GM12891 (cell line): ENCODE data around the gene CYB5R2.

Experiments used
- DNase-seq: peaks from one replicate; pipeline ENCODE4 v3.0.0; 2011; ENCODE audit warnings: low spot score; ENCODE audit not compliant: insufficient read length
- FAIRE-seq: peaks from 2 replicates; lab custom pipeline; 2011; peaks lifted over from hg19 to GRCh38; lab: Jason Lieb, UNC
- PAX5 ChIP-seq: IDR thresholded peaks from 2 replicates; pipeline ENCODE4 v1.6.1; 2011; ENCODE audit warnings: low read length, moderate library complexity, mild to moderate bottlenecking; ENCODE audit not compliant: insufficient read depth, severe bottlenecking
- POLR2A ChIP-seq: IDR thresholded peaks from 2 replicates; pipeline ENCODE4 v1.6.1; 2011; ENCODE audit warnings: low read depth, low read length, control low read depth
- POLR2AphosphoS5 ChIP-seq: IDR thresholded peaks from 2 replicates; pipeline ENCODE4 v1.6.1; 2011; ENCODE audit warnings: low read depth, low read length, control low read depth
- POU2F2 ChIP-seq: IDR thresholded peaks from 2 replicates; pipeline ENCODE4 v1.6.1; 2011; ENCODE audit warnings: low read depth, mild to moderate bottlenecking, control low read depth, low read length, moderate library complexity
- SPI1 ChIP-seq: IDR thresholded peaks from 2 replicates; pipeline ENCODE4 v1.6.1; 2011; ENCODE audit warnings: low read depth, low read length, control low read depth
- TAF1 ChIP-seq: IDR thresholded peaks from 2 replicates; pipeline ENCODE4 v1.6.1; 2011; ENCODE audit warnings: low read depth, low read length, control low read depth

Gene CYB5R2

DNA sequence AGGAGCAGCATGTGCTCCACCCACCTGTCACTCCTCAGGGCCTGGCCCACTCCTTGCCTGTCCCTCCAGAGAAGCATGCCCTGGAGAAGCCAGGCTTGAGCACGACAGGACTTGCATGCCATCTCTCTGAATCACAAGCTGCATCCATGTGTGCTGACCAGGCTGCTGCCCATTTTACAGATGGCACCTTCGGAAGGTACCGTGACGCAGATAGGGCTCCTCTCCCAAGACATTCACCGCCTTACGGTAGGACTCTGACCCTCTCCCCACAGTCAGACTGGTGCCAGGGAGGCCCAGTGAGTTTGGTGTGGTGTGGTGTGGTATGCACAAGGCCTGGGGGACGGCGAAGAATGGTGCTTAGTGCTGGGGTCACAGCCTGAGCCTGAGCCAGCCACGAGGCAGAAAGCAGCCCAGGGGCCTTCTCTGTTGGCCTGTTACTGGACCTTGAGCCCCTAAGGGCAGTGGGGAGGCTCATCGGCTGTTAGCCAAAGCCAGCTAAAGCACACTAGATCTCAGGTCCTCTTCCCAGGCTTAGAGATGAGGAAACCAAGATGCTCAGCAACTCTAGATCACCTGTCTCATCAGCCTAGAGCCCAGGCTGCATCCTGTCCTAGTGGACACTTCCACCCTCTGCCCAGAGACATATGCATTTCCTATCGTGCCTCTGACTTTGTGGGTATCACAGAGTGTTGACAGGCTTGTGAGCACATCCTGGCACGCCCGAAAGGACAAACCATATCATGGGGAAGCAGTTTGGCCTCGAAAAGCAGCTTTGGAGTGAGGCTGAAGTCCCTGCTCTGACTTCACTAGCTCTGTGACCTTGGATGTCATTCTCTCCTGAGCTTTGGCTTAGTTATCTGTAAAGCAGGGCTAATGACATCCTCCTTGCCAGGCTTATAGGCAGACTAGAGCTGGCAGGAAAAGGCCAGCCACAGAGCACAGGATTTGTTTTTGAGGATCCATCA, 17.8 kb downstream of the CYB5R2 start:
- no peak for TF ChIP-seq TAF1
- TF ChIP-seq POLR2AphosphoS5 = no peak
- 0 out of 2 replicates have a peak, but pooled peaks have one; percentile 25 for TF ChIP-seq POLR2A
- no peak for TF ChIP-seq SPI1
- TF ChIP-seq PAX5 = no peak
- no peak for TF ChIP-seq POU2F2
- no peak for FAIRE-seq
- no peak for DNase-seq

DNA sequence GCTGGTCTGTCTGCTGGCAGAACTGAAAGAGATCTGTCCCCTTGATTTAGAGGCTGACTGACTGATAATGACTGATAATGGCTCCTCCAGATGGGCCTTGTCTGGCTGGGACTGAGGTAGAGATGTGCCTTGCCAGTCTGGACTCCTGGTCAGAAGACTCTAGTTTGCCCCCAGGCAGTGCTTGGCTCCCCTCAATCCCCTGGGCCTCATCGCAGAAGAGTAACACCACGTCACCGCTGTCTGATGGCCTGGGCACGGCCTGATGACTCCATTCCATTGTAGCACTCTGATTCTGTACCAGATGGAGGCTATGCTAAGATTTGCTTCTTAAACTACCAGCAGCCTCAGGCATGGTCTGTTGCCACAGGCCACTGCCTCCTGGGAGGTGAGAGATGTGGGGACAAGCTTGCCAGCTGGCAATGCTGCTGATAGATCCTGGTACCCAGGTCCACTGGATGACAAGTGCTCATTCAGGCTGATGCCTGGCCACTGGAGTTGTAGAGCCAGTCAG, 19.1 kb downstream of the CYB5R2 start:
- FAIRE-seq = no peak
- no peak for DNase-seq
- no peak for TF ChIP-seq PAX5
- no peak for TF ChIP-seq POU2F2
- TF ChIP-seq SPI1 = no peak
- TF ChIP-seq POLR2AphosphoS5 = no peak
- no peak for TF ChIP-seq TAF1

DNA sequence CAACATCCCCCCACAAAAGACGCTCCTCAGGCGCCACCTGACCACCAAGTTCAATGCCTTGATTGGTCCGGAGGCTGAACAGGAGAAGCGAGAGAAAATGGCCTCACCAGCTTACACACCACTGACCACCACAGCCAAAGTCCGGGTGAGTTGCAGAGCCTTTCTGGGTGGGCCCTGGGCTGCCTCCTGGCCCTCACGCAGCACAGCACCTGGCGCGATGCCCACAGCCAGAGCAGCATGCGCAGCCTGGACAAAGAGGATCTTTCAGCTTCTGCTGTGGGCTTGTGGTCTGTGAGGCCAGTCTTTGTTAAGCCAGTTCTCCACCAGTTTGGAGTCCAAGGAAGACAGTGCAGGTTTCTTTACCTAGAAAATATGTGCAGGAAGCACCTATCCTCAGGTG, 21.6 kb downstream of the CYB5R2 start:
- no peak for DNase-seq
- FAIRE-seq = no peak
- no peak for TF ChIP-seq POLR2A
- no peak for TF ChIP-seq POU2F2
- no peak for TF ChIP-seq PAX5
- no peak for TF ChIP-seq TAF1
- no peak for TF ChIP-seq POLR2AphosphoS5
- no peak for TF ChIP-seq SPI1

DNA sequence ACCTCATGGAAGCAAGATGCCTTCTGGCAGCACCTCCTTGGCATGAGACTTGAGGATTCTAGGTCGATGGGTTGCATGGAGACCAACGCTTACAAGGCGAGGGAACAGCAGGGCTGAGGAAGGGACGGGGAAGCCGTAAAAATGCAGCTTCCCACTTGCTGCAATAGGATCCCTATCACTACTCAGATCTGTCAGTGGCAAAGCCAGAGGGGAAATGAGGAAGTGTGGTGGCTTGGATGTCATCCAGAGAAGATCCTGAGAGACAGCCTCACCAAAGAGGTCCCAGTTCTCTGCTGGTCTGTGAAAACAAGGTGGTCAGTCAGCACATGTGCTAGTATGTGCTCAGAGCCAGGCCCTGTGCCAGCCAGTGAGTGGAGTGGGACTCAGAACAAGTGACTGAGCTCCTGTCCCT, 22.2 kb downstream of the CYB5R2 start:
- TF ChIP-seq POLR2A (no peak), SPI1 (peak; percentile 11; the same call in 1 of the 2 replicates), POLR2AphosphoS5 (no peak), TAF1 (no peak), PAX5 (no peak), POU2F2 (no peak)
- no peak for FAIRE-seq
- DNase-seq = no peak

DNA sequence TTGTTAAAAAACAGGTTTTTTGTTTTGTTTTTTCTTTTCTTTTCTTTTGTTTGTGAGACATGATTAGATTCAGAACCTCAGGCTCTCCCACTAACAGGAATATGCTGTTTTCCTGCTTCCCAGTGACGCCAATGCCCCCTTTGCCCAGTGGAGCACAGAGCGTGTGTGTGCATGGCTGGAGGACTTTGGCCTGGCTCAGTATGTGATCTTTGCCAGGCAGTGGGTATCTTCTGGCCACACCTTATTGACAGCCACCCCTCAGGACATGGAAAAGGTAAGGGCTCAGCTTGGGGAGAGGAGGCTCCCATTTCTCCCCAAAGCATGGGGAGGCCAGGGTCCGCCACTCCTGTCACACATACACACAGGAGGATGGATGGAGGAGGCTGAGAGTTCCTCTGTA, 25.0 kb downstream of the CYB5R2 start:
- DNase-seq (no peak), FAIRE-seq (no peak)

DNA sequence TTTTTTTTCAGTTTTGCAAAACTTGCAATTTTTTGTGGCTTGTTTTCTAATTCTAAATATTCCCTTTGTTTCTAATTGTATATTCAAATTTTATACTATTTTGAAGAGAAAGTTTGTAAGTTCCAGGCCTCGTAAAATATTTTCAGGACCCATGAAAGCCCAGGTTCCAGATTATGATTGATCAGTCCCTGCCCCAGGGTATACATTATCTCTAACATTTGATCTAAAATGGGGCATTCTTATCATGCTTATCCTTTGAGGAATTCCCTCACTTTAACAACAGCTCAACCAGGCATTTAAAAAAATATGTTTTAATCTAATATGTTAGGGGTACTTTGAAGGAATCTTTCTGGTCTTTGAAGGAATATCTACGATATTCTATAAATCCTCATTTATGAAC, 26.4 kb downstream of the CYB5R2 start:
- FAIRE-seq (no peak), DNase-seq (no peak)
- TF ChIP-seq TAF1 = no peak
- no peak for TF ChIP-seq PAX5
- TF ChIP-seq POU2F2 = no peak
- TF ChIP-seq POLR2A = no peak
- no peak for TF ChIP-seq POLR2AphosphoS5
- TF ChIP-seq SPI1 = no peak

More for the DNA sequence above, 25.0 kb downstream of the CYB5R2 start:
- TF ChIP-seq POU2F2 (no peak), POLR2AphosphoS5 (no peak), PAX5 (no peak), SPI1 (no peak), POLR2A (no peak), TAF1 (no peak)

DNA sequence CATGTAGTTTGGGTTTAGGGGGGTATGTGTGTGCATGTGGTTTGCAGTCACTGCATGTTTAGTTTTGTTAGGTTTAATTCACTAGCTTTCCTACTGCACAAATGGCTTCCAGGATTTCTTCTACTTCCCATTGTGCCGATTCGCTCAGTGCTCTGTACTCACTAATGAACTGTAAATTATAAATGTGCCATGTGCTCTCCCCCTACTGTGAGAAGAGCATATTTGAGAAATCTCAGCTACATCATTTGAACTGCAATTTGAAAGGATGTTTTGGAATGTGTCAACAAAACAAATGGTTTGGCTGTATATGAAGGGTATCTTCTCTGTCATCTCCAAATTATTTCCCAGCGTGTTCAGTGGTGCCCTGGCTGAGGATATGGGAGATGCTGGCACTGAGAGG, 28.1 kb downstream of the CYB5R2 start:
- FAIRE-seq (no peak), DNase-seq (no peak)
- no peak for TF ChIP-seq POU2F2
- TF ChIP-seq PAX5 = no peak
- TF ChIP-seq POLR2AphosphoS5 = no peak
- TF ChIP-seq POLR2A = no peak

DNA sequence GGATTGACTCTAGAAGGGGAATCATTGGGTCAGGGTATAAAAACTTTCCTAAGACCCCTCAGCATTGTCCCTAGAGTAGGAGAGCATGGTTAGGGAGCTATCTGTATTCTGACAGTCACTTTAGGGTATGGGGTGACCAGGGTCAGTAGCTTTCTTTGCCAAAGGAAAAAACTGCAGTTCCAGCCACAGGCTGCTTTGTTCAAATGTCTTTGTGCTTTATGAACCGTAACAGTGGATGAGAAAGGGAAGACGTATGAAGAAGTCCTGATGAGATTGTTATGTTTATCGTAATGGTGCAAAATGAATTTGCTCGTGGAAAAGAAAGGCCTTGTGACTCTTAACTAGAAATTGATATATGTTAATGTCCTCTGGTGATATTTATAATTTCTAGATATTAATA, 30.0 kb downstream of the CYB5R2 start:
- TF ChIP-seq SPI1 (no peak), POLR2A (no peak), PAX5 (no peak), POU2F2 (no peak), TAF1 (no peak), POLR2AphosphoS5 (no peak)
- FAIRE-seq (no peak), DNase-seq (no peak)

DNA sequence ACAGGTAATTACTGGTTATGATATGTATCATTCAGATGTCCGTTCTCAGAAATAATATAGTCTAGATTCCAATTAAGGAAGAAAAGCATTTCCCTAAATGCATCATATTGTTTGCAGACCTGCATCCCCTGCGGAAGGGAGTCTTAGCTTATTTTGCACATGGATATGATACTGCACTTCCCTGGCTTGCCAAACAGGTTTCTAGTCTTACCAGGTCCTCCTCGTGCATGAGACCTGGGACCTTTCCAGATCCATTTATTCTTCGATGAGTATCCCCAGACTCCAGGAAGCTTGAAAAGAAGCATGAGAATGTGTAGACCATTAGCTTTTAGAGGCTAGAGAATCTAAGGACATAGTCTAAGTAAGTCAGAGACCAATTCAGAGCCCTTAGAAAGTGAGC, 30.6 kb downstream of the CYB5R2 start:
- FAIRE-seq (no peak), DNase-seq (no peak)
- no peak for TF ChIP-seq POLR2AphosphoS5
- TF ChIP-seq SPI1 = no peak

DNA sequence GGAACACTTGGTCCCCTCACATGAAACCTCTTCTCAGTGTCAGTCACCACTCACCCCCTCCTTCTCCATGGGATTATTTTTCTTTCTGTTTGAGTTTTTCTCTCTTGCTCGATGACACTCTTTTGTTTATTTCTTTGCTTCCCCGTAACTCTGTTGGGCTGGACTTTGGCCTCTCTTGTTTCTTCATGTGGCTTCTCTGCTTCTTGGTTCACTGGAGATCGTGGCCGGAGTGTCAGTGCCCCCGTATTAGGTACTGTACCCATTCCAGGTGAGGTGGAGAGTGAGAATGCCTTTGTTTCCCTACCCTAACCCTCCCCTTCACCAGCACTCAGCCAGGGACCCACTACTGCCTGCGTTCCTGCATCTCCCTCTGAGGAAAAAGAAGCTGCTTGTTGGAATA, 32.5 kb downstream of the CYB5R2 start:
- no peak for FAIRE-seq
- TF ChIP-seq SPI1 (no peak), POLR2AphosphoS5 (no peak), POU2F2 (no peak), PAX5 (no peak), POLR2A (no peak), TAF1 (no peak)
- no peak for DNase-seq

DNA sequence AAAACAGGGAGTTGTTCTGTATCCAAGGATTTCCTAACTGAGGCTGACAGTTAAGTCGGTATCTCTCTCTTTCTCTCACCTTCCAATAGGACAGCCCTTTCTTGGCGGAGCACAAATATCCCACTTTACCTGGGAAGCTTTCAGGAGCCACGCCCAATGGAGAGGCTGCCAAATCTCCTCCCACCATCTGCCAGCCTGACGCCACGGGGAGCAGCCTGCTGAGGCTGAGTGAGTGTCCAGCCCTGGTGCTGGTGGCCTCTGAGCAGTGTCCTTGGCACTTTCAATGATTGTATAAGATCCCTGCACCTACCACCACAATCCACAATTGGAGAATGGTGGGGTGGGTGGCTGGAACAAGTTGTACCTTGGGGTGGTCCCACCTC, 33.7 kb downstream of the CYB5R2 start:
- TF ChIP-seq PAX5 = no peak
- TF ChIP-seq TAF1 = no peak
- no peak for TF ChIP-seq SPI1
- no peak for TF ChIP-seq POLR2AphosphoS5
- no peak for TF ChIP-seq POLR2A
- no peak for TF ChIP-seq POU2F2
- FAIRE-seq (no peak), DNase-seq (no peak)
